MCF 10A (cell line): ENCODE data around the gene UCK2. TPM values are rescaled to one million over a fixed set of nuclear protein-coding genes. Genes with fewer than 3 reads are reported as not detected.

Experiments
- BruUV-seq: library from RNA; stranded (reverse); fragments of 400-500 nt; replicated peaks from 2 replicates; lab custom pipeline; 2021; lab: Mats Ljungman, UMichigan
- CTCF ChIA-PET: fragments of 300-600 bp; sonication (Branson Sonifier 250); formaldehyde crosslinking; extraction: SDS; loops from one replicate; lab custom pipeline; 2021; ENCODE audit warnings: antibody characterized with exemption, inconsistent platforms; lab: Yijun Ruan, JAX
- POLR2A ChIA-PET: fragments of 300-600, 350-650 bp; sonication (Branson Sonifier 250); formaldehyde crosslinking; extraction: SDS; loops from one replicate; lab custom pipeline; 2020; ENCODE audit warnings: antibody characterized with exemption, inconsistent platforms; lab: Yijun Ruan, JAX
- DNase-seq: peaks from one replicate; pipeline ENCODE4 v3.0.0-alpha.2; 2018; ENCODE audit not compliant: unreplicated experiment
- H3K27ac Mint-ChIP-seq: one replicate; pipeline ENCODE4 v1.8.0; 2022; ENCODE audit warnings: mild to moderate bottlenecking, low read depth, mixed read lengths; ENCODE audit not compliant: unreplicated experiment
- H3K27me3 Mint-ChIP-seq: one replicate; pipeline ENCODE4 v1.8.0; 2022; ENCODE audit warnings: mixed read lengths; ENCODE audit not compliant: insufficient read depth, unreplicated experiment
- H3K36me3 Mint-ChIP-seq: one replicate; pipeline ENCODE4 v1.8.0; 2022; ENCODE audit warnings: mild to moderate bottlenecking, moderate library complexity, mixed read lengths; ENCODE audit not compliant: insufficient read depth, unreplicated experiment
- H3K4me1 Mint-ChIP-seq: one replicate; pipeline ENCODE4 v1.8.0; 2022; ENCODE audit warnings: mixed read lengths; ENCODE audit not compliant: insufficient read depth, unreplicated experiment
- H3K4me3 Mint-ChIP-seq: one replicate; pipeline ENCODE4 v1.8.0; 2022; ENCODE audit warnings: mild to moderate bottlenecking, moderate library complexity, mixed read lengths; ENCODE audit not compliant: unreplicated experiment
- H3K9me3 Mint-ChIP-seq: one replicate; pipeline ENCODE4 v1.8.0; 2022; ENCODE audit warnings: mixed read lengths; ENCODE audit not compliant: unreplicated experiment
- CTCF ChIP-seq: fragments of 200-600 bp; IDR thresholded peaks from one replicate; pipeline ENCODE4 v1.8.0; 2022; ENCODE audit warnings: antibody characterized with exemption, mild to moderate bottlenecking; ENCODE audit not compliant: unreplicated experiment
- intact Hi-C: fragments of 100-400 bp; cut with micrococcal nuclease; formaldehyde crosslinking; loops from 2 replicates; pipeline ENCODE4 v1.14.1; 2022
- total RNA-seq: library from RNA; stranded (reverse); gene quantifications from 2 replicates; pipeline ENCODE4 v1.2.3, GENCODE V29; 2022

The UCK2 gene
- total RNA-seq, 1 experiment from 2014 or later, result 144 TPM

DNA sequence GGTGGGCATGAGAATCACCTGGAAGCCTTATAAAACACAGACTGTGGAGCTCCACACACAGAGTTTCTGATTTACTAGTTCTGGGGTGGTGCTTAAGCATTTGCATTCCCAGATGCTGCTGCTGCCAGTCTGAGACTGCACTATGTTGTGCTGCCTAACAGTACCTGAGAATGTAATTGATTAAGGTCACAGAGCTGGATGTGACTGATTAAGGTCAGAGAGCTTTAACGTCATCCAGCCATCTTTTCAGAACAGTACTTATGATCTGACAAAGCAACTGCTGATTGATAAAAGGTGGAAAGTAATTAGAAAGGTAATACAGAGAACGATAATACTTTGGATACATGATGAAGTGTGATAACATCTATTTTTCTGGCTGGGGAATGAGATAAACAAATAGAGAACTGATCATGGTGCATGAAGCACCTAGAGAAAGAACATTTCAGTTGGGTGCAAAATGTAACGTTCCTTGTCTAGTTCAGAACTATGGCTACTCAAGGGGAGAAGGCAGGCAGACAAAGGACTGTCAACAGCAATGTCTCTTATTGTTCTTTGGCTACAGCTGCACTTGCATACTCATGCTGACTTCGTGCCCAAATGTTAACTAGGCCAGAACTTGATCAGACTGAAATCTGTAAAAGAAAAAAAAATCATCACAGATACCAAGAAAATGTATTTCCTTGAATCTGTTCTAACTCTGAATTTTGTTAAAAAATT is 3.7 kb upstream of the UCK2 start:
- POLR2A ChIA-PET, result interaction anchor here (0.9 to 2.8 kb wide), 2 partner anchors 54 to 124 kb away, joined by 3 to 12 read pairs; partner anchors contain the start of gene TMCO1
- H3K4me3 Mint-ChIP-seq, result no peak overlapping the region
- no peak for TF ChIP-seq CTCF
- no TSS peak for BruUV-seq
- no peaks in the 10 kb centered on the region for H3K27me3 Mint-ChIP-seq
- no peaks in the 10 kb centered on the region for H3K9me3 Mint-ChIP-seq
- H3K36me3 Mint-ChIP-seq, result no peaks in the 10 kb centered on the region
- CTCF ChIA-PET, result interaction anchor here (0.5 to 1.8 kb wide), 9 partner anchors 15 to 1221 kb away, joined by 3 to 5 read pairs (median 4); no protein-coding TSS in a partner anchor
- DNase-seq, result no peak
- H3K4me1 Mint-ChIP-seq, result peaks cover 6% of the 10 kb centered on the region
- intact Hi-C loops, result no loop called here
- no peak overlapping the region for H3K27ac Mint-ChIP-seq

DNA sequence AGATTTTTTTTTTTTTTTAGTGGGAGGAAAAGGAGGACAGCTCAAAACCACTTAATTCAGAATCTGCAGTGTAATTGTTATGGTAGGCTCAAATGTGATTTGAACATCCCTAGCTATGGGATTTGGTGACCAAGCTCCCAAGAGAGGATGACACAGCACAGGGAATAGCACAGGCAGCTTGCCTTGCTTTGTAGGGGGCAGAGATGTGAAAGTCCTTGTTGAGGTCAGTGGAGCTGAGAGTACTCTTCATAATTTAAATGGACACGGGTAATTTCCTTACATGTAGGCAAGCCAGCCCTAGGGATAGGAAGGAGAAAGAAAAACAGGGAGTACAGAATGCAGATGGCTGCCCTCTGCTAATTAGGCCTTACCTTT is 3.2 kb upstream of the UCK2 start:
- intact Hi-C loops, result no loop called here
- no peak for DNase-seq
- H3K27me3 Mint-ChIP-seq, result no peaks in the 10 kb centered on the region
- no peaks in the 10 kb centered on the region for H3K9me3 Mint-ChIP-seq
- CTCF ChIA-PET, result interaction anchor here (0.8 to 1.8 kb wide), 4 partner anchors 47 to 1222 kb away, joined by 4 to 5 read pairs (median 4); no protein-coding TSS in a partner anchor
- H3K27ac Mint-ChIP-seq, result no peak overlapping the region
- peaks cover 7% of the 10 kb centered on the region for H3K4me1 Mint-ChIP-seq
- H3K4me3 Mint-ChIP-seq, result no peak overlapping the region
- TF ChIP-seq CTCF, result no peak
- no peaks in the 10 kb centered on the region for H3K36me3 Mint-ChIP-seq
- POLR2A ChIA-PET, result interaction anchor here (0.9 to 2.8 kb wide), 3 partner anchors 11 to 125 kb away, joined by 3 to 12 read pairs (median 3); partner anchors contain the start of gene TMCO1
- no TSS peak for BruUV-seq

DNA sequence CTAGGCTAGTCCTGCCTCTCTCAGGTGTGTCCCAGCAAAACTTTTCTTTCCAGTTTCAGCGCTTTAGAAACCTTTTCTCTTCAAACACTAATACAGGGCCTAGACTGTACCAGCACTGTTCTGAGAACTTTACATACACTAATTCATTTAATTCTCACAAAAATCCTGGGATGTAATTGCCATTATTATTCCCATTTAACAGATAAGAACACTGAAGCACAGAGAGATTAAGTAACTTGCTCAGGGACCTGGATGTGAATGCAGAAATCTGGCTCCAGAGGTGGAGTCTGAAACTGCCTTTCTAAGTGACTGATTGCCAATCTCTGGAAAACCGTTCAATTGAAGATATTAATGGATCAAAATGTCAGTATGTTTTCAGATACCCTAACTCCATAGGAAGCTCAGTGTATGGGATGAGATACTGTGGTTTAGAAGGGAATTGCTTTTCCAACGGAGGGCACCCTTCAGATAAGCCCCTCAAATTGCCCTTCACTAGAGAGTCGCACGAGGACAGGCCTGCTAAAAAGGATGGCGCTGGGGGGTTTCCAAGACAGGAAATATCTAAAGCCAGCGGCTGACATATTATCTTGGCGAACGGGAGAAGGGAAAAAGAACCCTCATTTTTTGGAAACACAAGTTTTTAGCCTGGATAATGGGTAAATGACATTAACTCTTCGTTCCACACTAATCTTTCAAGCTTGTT is 698 bp upstream of the UCK2 start:
- Mint-ChIP-seq H3K36me3 (peaks cover 6% of the 10 kb centered on the region), H3K27me3 (no peaks in the 10 kb centered on the region), H3K27ac (peak overlapping the region; percentile 90), H3K4me3 (peak overlapping the region; percentile 96), H3K9me3 (no peaks in the 10 kb centered on the region), H3K4me1 (peaks cover 18% of the 10 kb centered on the region)
- CTCF ChIA-PET, result interaction anchor here (0.6 to 6.2 kb wide), 14 partner anchors 9 to 1758 kb away, joined by 3 to 59 read pairs (median 4); no protein-coding TSS in a partner anchor
- POLR2A ChIA-PET, result interaction anchor here (1.0 to 5.8 kb wide), 7 partner anchors 16 to 130 kb away, joined by 3 to 118 read pairs (median 6); partner anchors contain the start of gene TMCO1
- no peak for TF ChIP-seq CTCF
- TSS peak; percentile 29 for BruUV-seq
- intact Hi-C loops, result loop anchor here (5.0 kb wide), 2 partner anchors 109 to 224 kb away; no protein-coding TSS in a partner anchor
- DNase-seq, result no peak
